K562 (cell line): ENCODE measurements around the gene UBASH3B. TPM values are rescaled to one million over a fixed set of nuclear protein-coding genes. Genes with fewer than 3 reads are reported as not detected.

Experiments
- ATAC-seq: fragments of 200-7000 bp; cut with Tn5 transposase; 3 replicates; pipeline ENCODE4 v1.9.1; 2020; ENCODE audit warnings: moderate library complexity
- BruUV-seq: library from RNA; stranded (reverse); fragments of 400-500 nt; replicated peaks from 2 replicates; lab custom pipeline; 2021; lab: Mats Ljungman, UMichigan
- CTCF ChIA-PET: fragments of 300-600 bp; formaldehyde crosslinking; extraction: SDS; loops from one replicate; lab custom pipeline; 2021; ENCODE audit warnings: low intra/inter-chr PET ratio; lab: Yijun Ruan, JAX
- POLR2A ChIA-PET: fragments of 300-600, 350-650 bp; sonication (Branson Sonifier 250); formaldehyde crosslinking; extraction: SDS; loops from one replicate; lab custom pipeline; 2021; ENCODE audit warnings: antibody characterized with exemption, inconsistent platforms; lab: Yijun Ruan, JAX
- DNase-seq, 4 experiments: peaks; one replicate each; pipeline versions ENCODE4 v3.0.0 to v3.0.0-alpha.2; 2011 to 2018; ENCODE audit warnings: low spot score in 3 of 4, mixed read lengths in 3 of 4; ENCODE audit errors: extremely low read depth in 1 of 4
- FAIRE-seq: peaks from 2 replicates; lab custom pipeline; 2011; peaks lifted over from hg19 to GRCh38; lab: Jason Lieb, UNC
- H2AFZ ChIP-seq: 2 replicates; pipeline ENCODE4 v1.6.0; 2011; ENCODE audit warnings: low read depth, low read length, control low read depth, inconsistent platforms
- H3K27ac ChIP-seq: fragments of 200-600 bp; 3 replicates; pipeline ENCODE4 v1.8.0; 2011; ENCODE audit warnings: low read depth, mild to moderate bottlenecking, control low read depth, inconsistent platforms, low read length, moderate library complexity, mixed read lengths; ENCODE audit errors: extremely low read depth
- H3K27me3 ChIP-seq, 2 experiments: fragments of 300-600 bp in 1 of 2; 2 replicates in 1 of 2; 3 replicates in 1 of 2; pipeline versions ENCODE4 v1.6.0 to v1.8.0; 2011; ENCODE audit warnings: inconsistent platforms in 2 of 2, low read length in 2 of 2, mild to moderate bottlenecking in 1 of 2, mixed read lengths in 1 of 2, moderate library complexity in 1 of 2; ENCODE audit not compliant: control insufficient read depth in 2 of 2, insufficient read depth in 2 of 2
- H3K36me3 ChIP-seq: fragments of 300-600 bp; 3 replicates; pipeline ENCODE4 v1.8.0; 2011; ENCODE audit warnings: mild to moderate bottlenecking, low read length, inconsistent platforms; ENCODE audit not compliant: control insufficient read depth, insufficient read depth
- H3K4me1 ChIP-seq, 2 experiments: fragments of 200-600 bp in 1 of 2; replicated peaks in 1 of 2; 2 replicates in 1 of 2; 3 replicates in 1 of 2; pipeline versions ENCODE4 v1.5.1 to v1.8.0; 2011; ENCODE audit warnings: inconsistent platforms in 2 of 2, low read length in 2 of 2, mild to moderate bottlenecking in 1 of 2, mixed read lengths in 1 of 2, moderate library complexity in 1 of 2; ENCODE audit not compliant: control insufficient read depth in 2 of 2, insufficient read depth in 2 of 2
- H3K4me2 ChIP-seq: 2 replicates; pipeline ENCODE4 v1.6.1; 2011; ENCODE audit warnings: low read length, control low read depth, inconsistent platforms, mixed read lengths; ENCODE audit not compliant: insufficient read depth
- H3K4me3 ChIP-seq: fragments of 200-600 bp; sonication (generic), shearing (Covaris generic); 2 replicates; pipeline ENCODE4 v1.5.1; 2016; ENCODE audit warnings: control low read depth, inconsistent platforms
- H3K79me2 ChIP-seq: fragments of 200-600 bp; 3 replicates; pipeline ENCODE4 v1.8.0; 2011; ENCODE audit warnings: low read length, inconsistent platforms; ENCODE audit not compliant: control insufficient read depth, insufficient read depth
- H3K9ac ChIP-seq, 2 experiments: 2 replicates each; pipeline versions ENCODE4 v1.6.0 to v1.6.1; 2011; ENCODE audit warnings: low read depth in 2 of 2, low read length in 2 of 2, control low read depth in 1 of 2, inconsistent platforms in 1 of 2, mild to moderate bottlenecking in 1 of 2, mixed read lengths in 1 of 2; ENCODE audit not compliant: insufficient read depth in 1 of 2
- H3K9me1 ChIP-seq: one replicate; pipeline ENCODE4 v1.6.0; 2011; ENCODE audit warnings: inconsistent platforms, mild to moderate bottlenecking, low read length, moderate library complexity; ENCODE audit not compliant: control insufficient read depth, insufficient read depth
- H3K9me3 ChIP-seq: replicated peaks from 2 replicates; pipeline ENCODE4 v1.5.1; 2011; ENCODE audit warnings: low read depth, low read length, inconsistent platforms; ENCODE audit not compliant: control insufficient read depth, insufficient read depth
- H4K20me1 ChIP-seq: replicated peaks from 2 replicates; pipeline ENCODE4 v1.6.1; 2011; ENCODE audit warnings: low read length, inconsistent platforms, mixed read lengths; ENCODE audit not compliant: control insufficient read depth, insufficient read depth
- ATF6 ChIP-seq: sonication (generic); formaldehyde crosslinking; IDR thresholded peaks from 2 replicates; pipeline ENCODE4 v1.4.0; 2020; ENCODE audit warnings: mild to moderate bottlenecking, missing genetic modification reagents
- CREB3 ChIP-seq: fragments of 450-650 bp; conservative IDR thresholded peaks from 2 replicates; pipeline ENCODE4 v1.6.1; 2016; ENCODE audit warnings: missing genetic modification characterization, low read depth, mild to moderate bottlenecking, missing compliant biosample characterization, moderate library complexity
- CREM ChIP-seq: IDR thresholded peaks from 2 replicates; pipeline ENCODE4 v1.6.1; 2014; ENCODE audit warnings: antibody characterized with exemption, low read depth
- NFIC ChIP-seq: fragments of 450-650 bp; IDR thresholded peaks from 2 replicates; pipeline ENCODE4 v1.6.1; 2017; ENCODE audit warnings: mild to moderate bottlenecking, inconsistent platforms
- PBX2 ChIP-seq, 2 experiments: IDR thresholded peaks in 1 of 2; conservative IDR thresholded peaks in 1 of 2; 2 replicates each; pipeline ENCODE4 v1.6.1; 2016; ENCODE audit warnings: low read depth in 2 of 2, mild to moderate bottlenecking in 1 of 2, missing compliant biosample characterization in 1 of 2, missing genetic modification characterization in 1 of 2, moderate library complexity in 1 of 2
- POLR2B ChIP-seq: fragments of 450-650 bp; IDR thresholded peaks from 2 replicates; pipeline ENCODE4 v1.6.1; 2018; ENCODE audit warnings: low read depth; ENCODE audit not compliant: partially characterized antibody
- PTRF ChIP-seq: fragments of 450-650 bp; IDR thresholded peaks from 2 replicates; pipeline ENCODE4 v1.6.1; 2016; ENCODE audit warnings: mild to moderate bottlenecking, missing genetic modification characterization, missing compliant biosample characterization
- SMAD4 ChIP-seq: fragments of 250-450 bp; sonication (Bioruptor Pico); conservative IDR thresholded peaks from 2 replicates; pipeline ENCODE4 v1.8.0; 2021; ENCODE audit warnings: inconsistent platforms, mild to moderate bottlenecking, moderate library complexity
- SRSF7 ChIP-seq: fragments of 200-400 bp; formaldehyde crosslinking; optimal IDR thresholded peaks from 2 replicates; pipeline ENCODE3; 2017; ENCODE audit warnings: mild to moderate bottlenecking, low read depth, low read length
- TFAP4 ChIP-seq: sonication (generic); formaldehyde crosslinking; IDR thresholded peaks from 2 replicates; pipeline ENCODE4 v1.8.0; 2022; ENCODE audit warnings: missing genetic modification reagents, mild to moderate bottlenecking, moderate library complexity, borderline replicate concordance
- XRCC3 ChIP-seq: fragments of 450-650 bp; IDR thresholded peaks from 2 replicates; pipeline ENCODE4 v1.6.1; 2017; ENCODE audit warnings: mild to moderate bottlenecking, moderate library complexity
- ZNF398 ChIP-seq: fragments of 250-450 bp; sonication (Bioruptor Pico); IDR thresholded peaks from 2 replicates; pipeline ENCODE4 v1.8.0; 2021; ENCODE audit warnings: moderate library complexity, mild to moderate bottlenecking, inconsistent platforms
- WGBS: fragments of 100-300 bp; shearing (Covaris generic); methylation state at CpG from one replicate; pipeline ENCODE4 v1.1.6; 2016; ENCODE audit warnings: low coverage, mixed read lengths; ENCODE audit not compliant: insufficient coverage; ENCODE audit errors: missing lambda C conversion rate; 5-methylcytosine and 5-hydroxymethylcytosine counted together
- in situ Hi-C: fragments of 300-500 bp; cut with MboI; formaldehyde crosslinking; loops from 4 replicates; pipeline ENCODE4 v1.15.0; 2018; ENCODE audit warnings: inconsistent platforms, mixed read lengths
- intact Hi-C: fragments of 100-400 bp; cut with micrococcal nuclease; formaldehyde crosslinking; loops from 2 replicates; pipeline ENCODE4 v1.14.2; 2022
- polyA plus RNA-seq, 8 experiments: library from polyadenylated mRNA; depleted of rRNA in 4 of 8; stranded (reverse) in 5 of 8; unstranded in 3 of 8; fragments of >200 nt; fragmentation: Nextera tagmentation in 2 of 8; fragmentation: Illumina TruSeq in 1 of 8; extraction: Ambion mirVana in 2 of 8; extraction: Trizol in 1 of 8; gene quantifications; 2 replicates each; pipeline versions ENCODE4 v1.2.1 to v1.2.3, GENCODE V29; 2011 to 2014; ENCODE audit warnings: inconsistent platforms in 1 of 8, missing spikeins in 1 of 8
- total RNA-seq, 7 experiments: library from RNA; depleted of rRNA in 6 of 7; stranded (reverse); fragments of >200 nt in 6 of 7; fragmentation: Illumina TruSeq in 2 of 7; extraction: Trizol in 2 of 7; gene quantifications; 2 replicates each; pipeline versions ENCODE4 v1.2.1 to v1.2.3, GENCODE V29; 2011 to 2021; ENCODE audit warnings: low replicate concordance in 1 of 7

The UBASH3B gene
- total and polyA plus RNA-seq, 9 of the 15 experiments (the other 6 are each of a cell fraction or from before 2014, with no cell fraction given), result 0.01 to 0.31 (median 0.08) TPM; not detected in 2

- no peaks in the 10 kb centered on the region for H3K9me1 ChIP-seq
- H3K27ac ChIP-seq, result no peak overlapping the region
- POLR2A ChIA-PET, result no interaction called here
- no peak for FAIRE-seq
- H4K20me1 ChIP-seq, result no peaks in the 10 kb centered on the region; the same call in 1 of the 2 replicates
- peaks cover 0 to 26% of the 10 kb centered on the region in 2 experiments; a peak in 4 of 5 replicates for H3K27me3 ChIP-seq
- intact Hi-C loops (no loop called here), in situ Hi-C loops (no loop called here)
- no peaks in the 10 kb centered on the region for H3K4me1 ChIP-seq
- no TSS peak for BruUV-seq
- DNase-seq, result no peak
- no peak overlapping the region for H3K4me2 ChIP-seq
- H3K9ac ChIP-seq, result no peak overlapping the region
- H3K9me3 ChIP-seq, result no peaks in the 10 kb centered on the region
- no peaks in the 10 kb centered on the region for H3K79me2 ChIP-seq
- no peak for ATAC-seq
- 4% methylated on average over 11 of the region's 11 CpGs for WGBS
- H3K36me3 ChIP-seq, result no peaks in the 10 kb centered on the region
- CTCF ChIA-PET, result no interaction called here
- no peak overlapping the region for H2AFZ ChIP-seq
- H3K4me3 ChIP-seq, result no peak overlapping the region
- no peak for TF ChIP-seq SMAD4 (CRISPR knock-in tag)
- TF ChIP-seq PBX2 (CRISPR knock-in tag; IDR thresholded peaks at IDR 0.05; ENCODE audit: low read depth), result no peak
- no peak for TF ChIP-seq PBX2 (tag; conservative IDR thresholded peaks at IDR 0.05; ENCODE audit: low read depth)
- TF ChIP-seq ATF6 (CRISPR knock-in tag), result no peak
- TF ChIP-seq SRSF7, result no peak
- TF ChIP-seq PTRF (tag), result no peak
- TF ChIP-seq CREB3 (tag), result no peak
- no peak for TF ChIP-seq ZNF398 (CRISPR knock-in tag)
- no peak for TF ChIP-seq NFIC
- TF ChIP-seq POLR2B, result no peak
- no peak for TF ChIP-seq XRCC3
- TF ChIP-seq CREM, result no peak
- no peak for TF ChIP-seq TFAP4 (CRISPR knock-in tag)
These were observed 86.9 kb downstream of the UBASH3B start for GRCh38 chr11:122742301-122743018.
